ENCODE results near the gene BMP7.

The BMP7 gene

GRCh38 chr20:57213291-57213690 lies 53.1 kb downstream of the BMP7 start:
- Histone ChIP-seq H3K36me3 (ENCODE audit: control insufficient read depth in 1 of 2, insufficient read depth in 2 of 2, low read length in 2 of 2) (no peaks in the 10 kb centered on the region), H3K9me3 (ENCODE audit: control insufficient read depth in 1 of 2, low read length in 2 of 2) (no peaks in the 10 kb centered on the region), H3K27me3 (ENCODE audit: low read depth, low read length) (no peaks in the 10 kb centered on the region), H3K4me1 (ENCODE audit: control insufficient read depth in 1 of 2, insufficient read depth in 2 of 2, low read length in 2 of 2) (no peaks in the 10 kb centered on the region), H3K27ac (ENCODE audit: low read length) (no peak overlapping the region), H3K4me3 (ENCODE audit: low read depth in 1 of 2, low read length in 2 of 2) (no peak overlapping the region)

- no peak overlapping the region for H3K27ac ChIP-seq (ENCODE audit: low read length)
- no peak overlapping the region for H3K4me3 ChIP-seq (ENCODE audit: low read depth in 1 of 2, low read length in 2 of 2)
- H3K4me1 ChIP-seq (ENCODE audit: control insufficient read depth in 1 of 2, insufficient read depth in 2 of 2, low read length in 2 of 2) = no peaks in the 10 kb centered on the region
Measured at GRCh38 chr20:57212534-57213276, 53.7 kb downstream of the BMP7 start.

GRCh38 chr20:57211908-57212533 lies 54.4 kb downstream of the BMP7 start:
- Histone ChIP-seq H3K36me3 (ENCODE audit: control insufficient read depth in 1 of 2, insufficient read depth in 2 of 2, low read length in 2 of 2) (no peaks in the 10 kb centered on the region), H3K9me3 (ENCODE audit: control insufficient read depth in 1 of 2, low read length in 2 of 2) (peaks cover 0 to 4% of the 10 kb centered on the region in 2 donors), H3K4me1 (ENCODE audit: control insufficient read depth in 1 of 2, insufficient read depth in 2 of 2, low read length in 2 of 2) (no peaks in the 10 kb centered on the region), H3K4me3 (ENCODE audit: low read depth in 1 of 2, low read length in 2 of 2) (no peak overlapping the region), H3K27me3 (ENCODE audit: low read depth, low read length) (no peaks in the 10 kb centered on the region), H3K27ac (ENCODE audit: low read length) (no peak overlapping the region)

More at GRCh38 chr20:57212534-57213276, 53.7 kb downstream of the BMP7 start:
- no peaks in the 10 kb centered on the region for H3K36me3 ChIP-seq (ENCODE audit: control insufficient read depth in 1 of 2, insufficient read depth in 2 of 2, low read length in 2 of 2)
- H3K9me3 ChIP-seq (ENCODE audit: control insufficient read depth in 1 of 2, low read length in 2 of 2) = no peaks in the 10 kb centered on the region
- no peaks in the 10 kb centered on the region for H3K27me3 ChIP-seq (ENCODE audit: low read depth, low read length)

- peaks cover 0 to 10% of the 10 kb centered on the region in 2 donors for H3K9me3 ChIP-seq (ENCODE audit: control insufficient read depth in 1 of 2, low read length in 2 of 2)
- H3K27me3 ChIP-seq (ENCODE audit: low read depth, low read length) = no peaks in the 10 kb centered on the region
- H3K4me3 ChIP-seq (ENCODE audit: low read depth in 1 of 2, low read length in 2 of 2) = no peak overlapping the region
- H3K27ac ChIP-seq (ENCODE audit: low read length) = no peak overlapping the region
- no peaks in the 10 kb centered on the region for H3K36me3 ChIP-seq (ENCODE audit: control insufficient read depth in 1 of 2, insufficient read depth in 2 of 2, low read length in 2 of 2)
- H3K4me1 ChIP-seq (ENCODE audit: control insufficient read depth in 1 of 2, insufficient read depth in 2 of 2, low read length in 2 of 2) = no peaks in the 10 kb centered on the region
Measured at GRCh38 chr20:57211406-57211805, 55.0 kb downstream of the BMP7 start.

GRCh38 chr20:57210911-57211280 lies 55.5 kb downstream of the BMP7 start:
- Histone ChIP-seq H3K4me1 (ENCODE audit: control insufficient read depth in 1 of 2, insufficient read depth in 2 of 2, low read length in 2 of 2) (no peaks in the 10 kb centered on the region), H3K9me3 (ENCODE audit: control insufficient read depth in 1 of 2, low read length in 2 of 2) (peaks cover 0 to 11% of the 10 kb centered on the region in 2 donors), H3K4me3 (ENCODE audit: low read depth in 1 of 2, low read length in 2 of 2) (no peak overlapping the region), H3K36me3 (ENCODE audit: control insufficient read depth in 1 of 2, insufficient read depth in 2 of 2, low read length in 2 of 2) (no peaks in the 10 kb centered on the region), H3K27me3 (ENCODE audit: low read depth, low read length) (no peaks in the 10 kb centered on the region), H3K27ac (ENCODE audit: low read length) (no peak overlapping the region)

- Histone ChIP-seq H3K4me3 (ENCODE audit: low read depth in 1 of 2, low read length in 2 of 2) (no peak overlapping the region), H3K4me1 (ENCODE audit: control insufficient read depth in 1 of 2, insufficient read depth in 2 of 2, low read length in 2 of 2) (no peaks in the 10 kb centered on the region), H3K36me3 (ENCODE audit: control insufficient read depth in 1 of 2, insufficient read depth in 2 of 2, low read length in 2 of 2) (no peaks in the 10 kb centered on the region), H3K27me3 (ENCODE audit: low read depth, low read length) (no peaks in the 10 kb centered on the region), H3K9me3 (ENCODE audit: control insufficient read depth in 1 of 2, low read length in 2 of 2) (peaks cover 0 to 11% of the 10 kb centered on the region in 2 donors), H3K27ac (ENCODE audit: low read length) (no peak overlapping the region)
Measured at GRCh38 chr20:57210054-57210910, 56.2 kb downstream of the BMP7 start.

GRCh38 chr20:57209413-57209812 lies 57.0 kb downstream of the BMP7 start:
- no peaks in the 10 kb centered on the region for H3K27me3 ChIP-seq (ENCODE audit: low read depth, low read length)
- no peak overlapping the region for H3K27ac ChIP-seq (ENCODE audit: low read length)

GRCh38 chr20:57208198-57208597 lies 58.2 kb downstream of the BMP7 start:
- Histone ChIP-seq H3K9me3 (ENCODE audit: control insufficient read depth in 1 of 2, low read length in 2 of 2) (peaks cover 0 to 11% of the 10 kb centered on the region in 2 donors), H3K36me3 (ENCODE audit: control insufficient read depth in 1 of 2, insufficient read depth in 2 of 2, low read length in 2 of 2) (no peaks in the 10 kb centered on the region), H3K27ac (ENCODE audit: low read length) (no peak overlapping the region), H3K27me3 (ENCODE audit: low read depth, low read length) (no peaks in the 10 kb centered on the region), H3K4me1 (ENCODE audit: control insufficient read depth in 1 of 2, insufficient read depth in 2 of 2, low read length in 2 of 2) (no peaks in the 10 kb centered on the region), H3K4me3 (ENCODE audit: low read depth in 1 of 2, low read length in 2 of 2) (no peak overlapping the region)

More at GRCh38 chr20:57209413-57209812, 57.0 kb downstream of the BMP7 start:
- Histone ChIP-seq H3K9me3 (ENCODE audit: control insufficient read depth in 1 of 2, low read length in 2 of 2) (peaks cover 0 to 11% of the 10 kb centered on the region in 2 donors), H3K36me3 (ENCODE audit: control insufficient read depth in 1 of 2, insufficient read depth in 2 of 2, low read length in 2 of 2) (no peaks in the 10 kb centered on the region), H3K4me3 (ENCODE audit: low read depth in 1 of 2, low read length in 2 of 2) (no peak overlapping the region), H3K4me1 (ENCODE audit: control insufficient read depth in 1 of 2, insufficient read depth in 2 of 2, low read length in 2 of 2) (no peaks in the 10 kb centered on the region)

- peaks cover 0 to 11% of the 10 kb centered on the region in 2 donors for H3K9me3 ChIP-seq (ENCODE audit: control insufficient read depth in 1 of 2, low read length in 2 of 2)
- no peaks in the 10 kb centered on the region for H3K4me1 ChIP-seq (ENCODE audit: control insufficient read depth in 1 of 2, insufficient read depth in 2 of 2, low read length in 2 of 2)
- no peaks in the 10 kb centered on the region for H3K27me3 ChIP-seq (ENCODE audit: low read depth, low read length)
- no peak overlapping the region for H3K27ac ChIP-seq (ENCODE audit: low read length)
- H3K4me3 ChIP-seq (ENCODE audit: low read depth in 1 of 2, low read length in 2 of 2) = peak overlapping the region in 1 of 2 donors; percentile 2
- no peaks in the 10 kb centered on the region for H3K36me3 ChIP-seq (ENCODE audit: control insufficient read depth in 1 of 2, insufficient read depth in 2 of 2, low read length in 2 of 2)
Measured at GRCh38 chr20:57207251-57207650, 59.2 kb downstream of the BMP7 start.

GRCh38 chr20:57205606-57206219 lies 60.7 kb downstream of the BMP7 start:
- H3K4me3 ChIP-seq (ENCODE audit: low read depth in 1 of 2, low read length in 2 of 2) = no peak overlapping the region
- H3K9me3 ChIP-seq (ENCODE audit: control insufficient read depth in 1 of 2, low read length in 2 of 2) = peaks cover 0 to 11% of the 10 kb centered on the region in 2 donors
- no peaks in the 10 kb centered on the region for H3K4me1 ChIP-seq (ENCODE audit: control insufficient read depth in 1 of 2, insufficient read depth in 2 of 2, low read length in 2 of 2)
- no peaks in the 10 kb centered on the region for H3K27me3 ChIP-seq (ENCODE audit: low read depth, low read length)
- H3K27ac ChIP-seq (ENCODE audit: low read length) = no peak overlapping the region
- no peaks in the 10 kb centered on the region for H3K36me3 ChIP-seq (ENCODE audit: control insufficient read depth in 1 of 2, insufficient read depth in 2 of 2, low read length in 2 of 2)

GRCh38 chr20:57203986-57204385 lies 62.5 kb downstream of the BMP7 start:
- Histone ChIP-seq H3K9me3 (ENCODE audit: control insufficient read depth in 1 of 2, low read length in 2 of 2) (peaks cover 0 to 11% of the 10 kb centered on the region in 2 donors), H3K4me1 (ENCODE audit: control insufficient read depth in 1 of 2, insufficient read depth in 2 of 2, low read length in 2 of 2) (no peaks in the 10 kb centered on the region), H3K27me3 (ENCODE audit: low read depth, low read length) (no peaks in the 10 kb centered on the region), H3K36me3 (ENCODE audit: control insufficient read depth in 1 of 2, insufficient read depth in 2 of 2, low read length in 2 of 2) (no peaks in the 10 kb centered on the region), H3K4me3 (ENCODE audit: low read depth in 1 of 2, low read length in 2 of 2) (no peak overlapping the region), H3K27ac (ENCODE audit: low read length) (no peak overlapping the region)

Data from muscle layer of duodenum (tissue), 2 donors.